DOHH2 (cell line): Measurements from ENCODE around the gene ABCD4.

ENCODE experiments used
- H3F3A ChIP-seq: fragments of 200-600 bp; sonication (generic), shearing (Covaris generic); 2 replicates; pipeline ENCODE4 v1.6.0; 2016; ENCODE audit warnings: antibody characterized with exemption, mild to moderate bottlenecking; ENCODE audit not compliant: control insufficient read depth, insufficient read depth
- H3K27ac ChIP-seq: fragments of 200-600 bp; sonication (generic); 2 replicates; pipeline ENCODE4 v1.5.1; 2014; ENCODE audit warnings: low read depth, mild to moderate bottlenecking, low read length, moderate library complexity
- H3K27me3 ChIP-seq: fragments of 200-600 bp; sonication (generic); 2 replicates; pipeline ENCODE4 v1.6.1; 2014; ENCODE audit warnings: mild to moderate bottlenecking, low read length, mixed read lengths; ENCODE audit not compliant: control insufficient read depth
- H3K36me3 ChIP-seq: fragments of 200-600 bp; sonication (generic); 2 replicates; pipeline ENCODE4 v1.6.1; 2014; ENCODE audit warnings: mild to moderate bottlenecking, low read length, moderate library complexity, mixed read lengths; ENCODE audit not compliant: control insufficient read depth
- H3K4me1 ChIP-seq: fragments of 200-600 bp; sonication (generic); 2 replicates; pipeline ENCODE4 v1.6.1; 2014; ENCODE audit warnings: mild to moderate bottlenecking, low read length, mixed read lengths; ENCODE audit not compliant: control insufficient read depth
- H3K4me2 ChIP-seq: fragments of 200-600 bp; sonication (generic); 2 replicates; pipeline ENCODE4 v1.6.0; 2014; ENCODE audit warnings: mild to moderate bottlenecking, low read length, moderate library complexity
- H3K4me3 ChIP-seq: fragments of 200-600 bp; sonication (generic); 2 replicates; pipeline ENCODE4 v1.5.1; 2014; ENCODE audit warnings: mild to moderate bottlenecking, low read length, mixed read lengths
- H3K79me2 ChIP-seq: fragments of 200-600 bp; sonication (generic); 2 replicates; pipeline ENCODE4 v1.6.1; 2014; ENCODE audit warnings: mild to moderate bottlenecking, low read length, mixed read lengths; ENCODE audit not compliant: control insufficient read depth
- H3K9me2 ChIP-seq: fragments of 200-600 bp; sonication (generic); replicated peaks from 2 replicates; pipeline ENCODE4 v1.6.1; 2014; ENCODE audit warnings: mild to moderate bottlenecking, low read length, mixed read lengths; ENCODE audit not compliant: control insufficient read depth
- H3K9me3 ChIP-seq: fragments of 200-600 bp; sonication (generic); 2 replicates; pipeline ENCODE4 v1.6.1; 2014; ENCODE audit warnings: antibody characterized with exemption, low read length, mixed read lengths; ENCODE audit not compliant: control insufficient read depth, insufficient read depth
- H4K20me1 ChIP-seq: fragments of 200-600 bp; sonication (generic); 2 replicates; pipeline ENCODE4 v1.6.0; 2014; ENCODE audit warnings: low read depth, mild to moderate bottlenecking, antibody characterized with exemption, low read length, moderate library complexity; ENCODE audit not compliant: control insufficient read depth, insufficient read depth
- CTCF ChIP-seq: fragments of 200-600 bp; sonication (generic); IDR thresholded peaks from one replicate; pipeline ENCODE4 v1.5.1; 2014; ENCODE audit warnings: antibody characterized with exemption, mild to moderate bottlenecking, low read depth, low read length; ENCODE audit not compliant: poor library complexity, severe bottlenecking
- EZH2phosphoT487 ChIP-seq: fragments of 200-600 bp; sonication (generic); IDR thresholded peaks from 2 replicates; pipeline ENCODE4 v1.6.1; 2017; ENCODE audit warnings: borderline replicate concordance, mild to moderate bottlenecking, antibody characterized with exemption, low read length, moderate library complexity, mixed read lengths

The ABCD4 gene

GRCh38 chr14:74246542-74246941 is 56.2 kb downstream of the ABCD4 start:
- H3K79me2 ChIP-seq, result no peaks in the 10 kb centered on the region
- no peak overlapping the region for H3K4me3 ChIP-seq
- H3K27ac ChIP-seq, result no peak overlapping the region
- TF ChIP-seq EZH2phosphoT487, result no peak
- TF ChIP-seq CTCF, result no peak
- no peaks in the 10 kb centered on the region for H3K9me2 ChIP-seq
- no peaks in the 10 kb centered on the region; the same call in 1 of the 2 replicates for H4K20me1 ChIP-seq
- no peaks in the 10 kb centered on the region for H3K9me3 ChIP-seq
- H3K27me3 ChIP-seq, result peaks cover 33% of the 10 kb centered on the region
- H3K4me1 ChIP-seq, result peaks cover 8% of the 10 kb centered on the region
- no peaks in the 10 kb centered on the region for H3K36me3 ChIP-seq
- no peaks in the 10 kb centered on the region for H3F3A ChIP-seq
- no peak overlapping the region for H3K4me2 ChIP-seq

GRCh38 chr14:74245292-74245691 is 57.4 kb downstream of the ABCD4 start:
- Histone ChIP-seq H3K36me3 (no peaks in the 10 kb centered on the region), H3K27me3 (peaks cover 37% of the 10 kb centered on the region), H4K20me1 (no peaks in the 10 kb centered on the region; the same call in 1 of the 2 replicates), H3K27ac (no peak overlapping the region), H3K9me3 (no peaks in the 10 kb centered on the region), H3K79me2 (no peaks in the 10 kb centered on the region), H3K4me2 (no peak overlapping the region), H3K9me2 (no peaks in the 10 kb centered on the region), H3F3A (no peaks in the 10 kb centered on the region), H3K4me1 (peaks cover 5% of the 10 kb centered on the region), H3K4me3 (no peak overlapping the region)
- TF ChIP-seq EZH2phosphoT487, result no peak
- no peak for TF ChIP-seq CTCF

- Histone ChIP-seq H4K20me1 (no peaks in the 10 kb centered on the region; the same call in 1 of the 2 replicates), H3F3A (no peaks in the 10 kb centered on the region), H3K4me3 (no peak overlapping the region), H3K27ac (no peak overlapping the region), H3K4me2 (no peak overlapping the region), H3K9me2 (no peaks in the 10 kb centered on the region), H3K4me1 (peaks cover 5% of the 10 kb centered on the region), H3K27me3 (peaks cover 35% of the 10 kb centered on the region), H3K9me3 (no peaks in the 10 kb centered on the region), H3K36me3 (no peaks in the 10 kb centered on the region), H3K79me2 (no peaks in the 10 kb centered on the region)
- TF ChIP-seq EZH2phosphoT487 (no peak), CTCF (peak; percentile 28)
Measured at GRCh38 chr14:74244115-74244514, 58.6 kb downstream of the ABCD4 start.
